Sigmoid colon (tissue), 7 donors: ENCODE data around the gene SEC14L5. TPM values are rescaled to one million over a fixed set of nuclear protein-coding genes. Genes with fewer than 3 reads are reported as not detected.
"Not testable (repeated sequence)": the region's sequence is repeated elsewhere in the genome, so short reads cannot be mapped to it uniquely, and the experiment has no call there.

ENCODE experiments used
- DNase-seq: peaks from one replicate; pipeline ENCODE4 v3.0.0-alpha.2; 2019
- H3K27ac ChIP-seq, 4 donors: fragments of 200-600 bp; sonication (generic); one replicate each; pipeline ENCODE4 v1.5.1; 2016 to 2019; ENCODE audit warnings: mild to moderate bottlenecking in 1 of 4
- H3K27me3 ChIP-seq, 3 donors: fragments of 200-600 bp; sonication (generic); one replicate each; pipeline ENCODE4 v1.5.1; 2019; ENCODE audit warnings: mild to moderate bottlenecking in 1 of 3
- H3K36me3 ChIP-seq, 4 donors: fragments of 200-600 bp; sonication (generic); one replicate each; pipeline ENCODE4 v1.5.1; 2016 to 2019
- H3K4me1 ChIP-seq, 4 donors: fragments of 200-600 bp; sonication (generic); one replicate each; pipeline ENCODE4 v1.5.1; 2017 to 2019
- H3K4me3 ChIP-seq, 4 donors: fragments of 200-600 bp; sonication (generic); one replicate each; pipeline ENCODE4 v1.5.1; 2017 to 2019; ENCODE audit warnings: mild to moderate bottlenecking in 2 of 4, moderate library complexity in 1 of 4
- H3K9me3 ChIP-seq, 4 donors: fragments of 200-600 bp in 3 of 4; sonication (generic) in 3 of 4; one replicate each; pipeline versions ENCODE4 v1.5.1 to v1.6.1; 2013 to 2019
- EP300 ChIP-seq, 4 donors: sonication (generic); formaldehyde crosslinking; IDR thresholded peaks; one replicate each; pipeline ENCODE4 v1.6.1; 2017; ENCODE audit warnings: antibody characterized with exemption in 4 of 4
- POLR2A ChIP-seq, 2 donors: fragments of 450-650 bp; IDR thresholded peaks; one replicate each; pipeline ENCODE4 v1.6.1; 2016; ENCODE audit warnings: antibody characterized with exemption in 2 of 2, mild to moderate bottlenecking in 2 of 2, moderate library complexity in 2 of 2
- POLR2AphosphoS5 ChIP-seq, 4 donors: sonication (generic); formaldehyde crosslinking; IDR thresholded peaks; one replicate each; pipeline ENCODE4 v1.6.1; 2017; ENCODE audit warnings: antibody characterized with exemption in 4 of 4
- WGBS, 2 donors: extraction: QIAGEN DNeasy Blood & Tissue Kit; methylation state at CpG; one replicate each; pipeline ENCODE4 v1.1.7; 2013; 5-methylcytosine and 5-hydroxymethylcytosine counted together
- intact Hi-C: fragments of 100-400 bp; cut with DNase I; formaldehyde crosslinking; loops from one replicate; pipeline ENCODE4 v1.15.1; 2023
- polyA plus RNA-seq, 3 donors: library from polyadenylated mRNA; stranded (reverse); fragments of 200-250 nt; gene quantifications; one replicate each; pipeline ENCODE4 v1.2.3, GENCODE V29; 2013
- total RNA-seq, 4 donors: library from RNA; depleted of rRNA; stranded (reverse); fragments of >200 nt; gene quantifications; one replicate each; pipeline ENCODE4 v1.1.0, GENCODE V29; 2016
- TF ChIP-seq, protein P1 (sequence below), 4 experiments: fragments of 450-650 bp in 3 of 4; fragments of 200-600 bp in 1 of 4; IDR thresholded peaks; one replicate each; pipeline ENCODE4 v1.5.1; 2016 to 2019; ENCODE audit warnings: antibody characterized with exemption in 4 of 4, mild to moderate bottlenecking in 3 of 4, moderate library complexity in 2 of 4
- donor health status: healthy with polysubstance abuse.
- donor health status: Bipolar disorder and iron deficiency.
- donor health status: healthy.

SEC14L5 gene
- total and polyA plus RNA-seq, 7 donors, result under 0.01 to 2.5 (median 0.46) TPM

DNA sequence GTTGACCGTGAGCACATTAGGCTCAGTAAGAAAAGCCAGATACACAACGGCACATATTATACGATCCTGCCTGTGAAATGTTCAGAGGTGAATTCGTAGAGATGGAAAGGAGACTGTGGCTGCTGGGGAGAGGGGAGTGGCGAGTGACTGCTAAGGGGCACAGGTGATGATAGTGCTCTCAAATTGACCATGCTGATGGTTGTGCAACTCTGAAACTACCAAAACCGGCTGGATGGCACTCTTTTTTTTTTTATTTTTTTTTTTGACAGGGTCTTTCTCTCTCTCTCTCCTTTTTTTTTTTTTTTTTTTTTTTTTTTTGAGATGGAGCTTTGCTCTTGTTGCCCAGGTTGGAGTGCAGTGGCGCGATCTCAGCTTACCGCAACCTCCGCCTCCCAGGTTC is 8.1 kb upstream of the SEC14L5 start:
- WGBS, 2 donors, result 64 to 79% methylated on average over 10 of the region's 10 CpGs

DNA sequence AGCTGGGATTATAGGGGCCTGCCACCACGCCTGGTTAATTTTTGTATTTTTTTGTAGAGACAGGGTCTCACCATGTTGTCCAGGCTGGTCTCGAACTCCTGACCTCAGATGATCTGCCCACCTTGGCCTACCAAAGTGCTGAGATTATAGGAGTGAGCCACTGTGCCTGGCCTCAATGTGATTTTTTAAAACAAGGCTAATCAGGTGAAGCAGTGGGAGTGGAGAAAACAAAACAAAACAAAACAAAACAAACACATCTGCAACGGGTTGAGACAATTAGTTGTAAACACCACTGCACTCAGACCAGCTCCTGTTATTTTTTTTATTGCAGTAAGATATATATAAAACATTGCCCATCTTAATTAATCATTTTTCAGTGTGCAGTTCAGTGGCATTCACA is 6.5 kb upstream of the SEC14L5 start:
- H3K4me3 ChIP-seq, DNase-seq, H3K9me3 ChIP-seq, H3K36me3 ChIP-seq, H3K27ac ChIP-seq, H3K4me1 ChIP-seq, H3K27me3 ChIP-seq: not testable (repeated sequence)
- 65 to 70% methylated on average over 3 of the region's 3 CpGs for WGBS, 2 donors
- intact Hi-C loops, result loop anchor here (10.0 kb wide), 2 partner anchors 143 to 217 kb away; partner anchors contain the start of genes ANKS3, DNAAF8 and EEF2KMT

More for the DNA sequence above, 8.1 kb upstream of the SEC14L5 start:
- intact Hi-C loops, result loop anchor here (10.0 kb wide), 2 partner anchors 145 to 215 kb away; partner anchors contain the start of genes ANKS3, DNAAF8 and EEF2KMT
- Histone ChIP-seq H3K36me3 (no peaks in the 10 kb centered on the region), H3K27ac (no peak overlapping the region), H3K4me1 (peaks cover 0 to 11% (median 8%) of the 10 kb centered on the region in 4 donors), H3K9me3 (no peaks in the 10 kb centered on the region), H3K27me3 (no peaks in the 10 kb centered on the region), H3K4me3 (no peak overlapping the region)
- TF ChIP-seq POLR2A (IDR thresholded peaks at IDR 0.05), result no peak
- TF ChIP-seq, protein P1, sequence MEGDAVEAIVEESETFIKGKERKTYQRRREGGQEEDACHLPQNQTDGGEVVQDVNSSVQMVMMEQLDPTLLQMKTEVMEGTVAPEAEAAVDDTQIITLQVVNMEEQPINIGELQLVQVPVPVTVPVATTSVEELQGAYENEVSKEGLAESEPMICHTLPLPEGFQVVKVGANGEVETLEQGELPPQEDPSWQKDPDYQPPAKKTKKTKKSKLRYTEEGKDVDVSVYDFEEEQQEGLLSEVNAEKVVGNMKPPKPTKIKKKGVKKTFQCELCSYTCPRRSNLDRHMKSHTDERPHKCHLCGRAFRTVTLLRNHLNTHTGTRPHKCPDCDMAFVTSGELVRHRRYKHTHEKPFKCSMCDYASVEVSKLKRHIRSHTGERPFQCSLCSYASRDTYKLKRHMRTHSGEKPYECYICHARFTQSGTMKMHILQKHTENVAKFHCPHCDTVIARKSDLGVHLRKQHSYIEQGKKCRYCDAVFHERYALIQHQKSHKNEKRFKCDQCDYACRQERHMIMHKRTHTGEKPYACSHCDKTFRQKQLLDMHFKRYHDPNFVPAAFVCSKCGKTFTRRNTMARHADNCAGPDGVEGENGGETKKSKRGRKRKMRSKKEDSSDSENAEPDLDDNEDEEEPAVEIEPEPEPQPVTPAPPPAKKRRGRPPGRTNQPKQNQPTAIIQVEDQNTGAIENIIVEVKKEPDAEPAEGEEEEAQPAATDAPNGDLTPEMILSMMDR (IDR thresholded peaks at IDR 0.05), result no peak
- no peak for TF ChIP-seq EP300 (IDR thresholded peaks at IDR 0.05)
- no peak for TF ChIP-seq POLR2AphosphoS5 (IDR thresholded peaks at IDR 0.05)
- no peak for DNase-seq

DNA sequence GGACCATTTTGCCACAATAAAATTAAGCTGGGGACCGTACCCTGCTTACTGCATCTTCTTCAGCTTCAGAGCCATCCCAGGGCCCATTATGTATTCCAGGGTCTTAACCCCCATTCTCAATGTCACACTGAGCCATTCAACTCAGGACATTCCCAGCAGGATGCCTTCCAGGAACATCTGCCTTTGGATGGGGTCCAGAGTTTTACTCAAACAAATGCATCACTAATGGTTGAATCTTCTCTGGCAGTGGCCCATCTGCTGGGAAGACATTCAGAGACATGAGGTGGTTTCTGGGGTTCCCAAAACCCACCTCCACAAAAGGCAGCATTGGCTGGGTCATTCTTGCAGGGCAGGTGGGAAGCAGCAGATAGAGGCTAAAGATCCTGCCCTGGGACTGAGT is 3.4 kb upstream of the SEC14L5 start:
- no peak overlapping the region for H3K4me3 ChIP-seq
- intact Hi-C loops, result loop anchor here (10.0 kb wide), 2 partner anchors 140 to 220 kb away; partner anchors contain the start of genes ANKS3, DNAAF8 and EEF2KMT
- no peak overlapping the region for H3K27ac ChIP-seq
- H3K4me1 ChIP-seq, result peaks cover 0 to 27% (median 18%) of the 10 kb centered on the region in 4 donors
- H3K36me3 ChIP-seq, result no peaks in the 10 kb centered on the region
- no peak for DNase-seq
- WGBS, 2 donors, result 90 to 97% methylated on average over 1 of the region's 1 CpG
- H3K27me3 ChIP-seq, result no peaks in the 10 kb centered on the region
- no peak for TF ChIP-seq EP300 (IDR thresholded peaks at IDR 0.05)
- no peak for TF ChIP-seq POLR2AphosphoS5 (IDR thresholded peaks at IDR 0.05)
- TF ChIP-seq, protein P1 (IDR thresholded peaks at IDR 0.05), result no peak
- TF ChIP-seq POLR2A (IDR thresholded peaks at IDR 0.05), result no peak
- H3K9me3 ChIP-seq, result no peaks in the 10 kb centered on the region

DNA sequence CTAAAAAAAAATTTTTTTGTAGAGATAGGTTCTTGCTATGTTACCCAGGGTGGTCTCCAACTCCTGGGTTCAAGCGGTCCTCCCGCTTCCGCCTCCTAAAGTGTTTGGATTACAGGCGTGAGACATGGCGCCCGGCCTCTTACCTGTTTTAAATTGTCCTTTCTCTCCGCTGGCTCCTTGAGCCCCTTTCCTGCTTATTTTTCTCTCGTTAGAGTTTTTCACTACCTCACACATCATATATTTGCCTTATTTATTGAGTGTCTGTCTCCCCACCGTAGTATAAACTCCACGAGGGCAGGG is 760 bp upstream of the SEC14L5 start:
- intact Hi-C loops, result loop anchor here (2.0 to 10.0 kb wide), 4 partner anchors 137 to 223 kb away; partner anchors contain the start of genes ANKS3, DNAAF8, EEF2KMT and ROGDI
- no peak for TF ChIP-seq POLR2A (IDR thresholded peaks at IDR 0.05)
- no peak for TF ChIP-seq EP300 (IDR thresholded peaks at IDR 0.05)
- no peak for TF ChIP-seq POLR2AphosphoS5 (IDR thresholded peaks at IDR 0.05)
- TF ChIP-seq, protein P1 (IDR thresholded peaks at IDR 0.05), result no peak

DNA sequence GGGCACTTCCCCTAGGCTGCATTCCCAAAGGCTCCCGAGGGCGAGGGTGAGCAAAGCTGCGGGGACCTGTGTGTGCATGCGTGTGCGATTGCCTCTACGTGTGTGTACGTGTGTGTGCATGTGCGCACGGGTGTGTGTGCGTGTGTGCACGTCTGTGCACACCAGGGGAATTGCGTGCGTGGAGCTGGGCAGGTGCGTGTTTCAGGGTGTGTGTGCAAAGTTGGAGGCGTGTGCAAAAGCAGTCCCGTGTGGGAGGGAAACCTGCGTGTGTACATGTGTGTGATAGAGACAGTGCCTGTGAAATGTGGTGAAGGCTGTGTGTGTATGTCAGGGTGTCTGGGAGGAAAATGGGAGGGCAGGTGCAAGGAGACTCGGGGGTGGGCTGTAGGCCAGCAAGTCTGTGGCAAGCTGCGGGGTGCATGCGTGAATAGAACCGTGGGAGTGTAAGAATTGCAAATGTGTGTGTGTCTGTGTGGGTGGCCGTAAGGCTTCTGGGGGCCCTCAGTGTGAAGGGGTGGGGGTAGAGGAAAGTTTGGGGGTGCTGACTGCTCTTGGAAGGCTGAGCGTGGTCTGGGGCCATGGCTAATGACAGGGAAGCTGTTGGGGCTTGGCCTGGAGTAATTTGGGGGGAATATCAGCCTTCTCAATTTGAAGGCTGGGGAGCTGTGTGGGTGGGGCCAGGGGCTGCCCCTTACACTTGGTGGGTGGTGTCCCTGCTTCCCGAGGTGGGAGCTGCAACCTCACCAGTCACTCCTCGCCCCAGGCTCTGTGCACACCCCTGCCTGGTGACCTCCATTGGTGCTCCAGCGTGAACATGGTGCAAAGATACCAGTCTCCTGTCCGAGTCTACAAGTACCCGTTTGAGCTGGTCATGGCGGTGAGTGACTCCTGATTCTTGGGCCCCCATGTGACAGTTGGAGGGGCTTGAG is 644 bp downstream of the SEC14L5 start:
- Histone ChIP-seq H3K4me3 (peak overlapping the region; percentile 13 to 58 (median 50)), H3K27me3 (no peaks in the 10 kb centered on the region), H3K9me3 (no peaks in the 10 kb centered on the region), H3K4me1 (peaks cover 0 to 27% (median 18%) of the 10 kb centered on the region in 4 donors), H3K36me3 (no peaks in the 10 kb centered on the region), H3K27ac (no peak overlapping the region)
- no peak for DNase-seq
- no peak for TF ChIP-seq POLR2AphosphoS5 (IDR thresholded peaks at IDR 0.05)
- no peak for TF ChIP-seq EP300 (IDR thresholded peaks at IDR 0.05)
- TF ChIP-seq POLR2A (IDR thresholded peaks at IDR 0.05), result no peak
- TF ChIP-seq, protein P1 (IDR thresholded peaks at IDR 0.05), result no peak
- intact Hi-C loops, result loop anchor here (1.0 to 10.0 kb wide), 3 partner anchors 111 to 224 kb away; partner anchors contain the start of genes ANKS3, DNAAF8, EEF2KMT and GLYR1
- WGBS, 2 donors, result 35 to 45% methylated on average over 29 of the region's 29 CpGs

More for the DNA sequence above, 760 bp upstream of the SEC14L5 start:
- Histone ChIP-seq H3K36me3 (no peaks in the 10 kb centered on the region), H3K9me3 (no peaks in the 10 kb centered on the region), H3K27ac (peak overlapping the region; percentile 70 to 77 (median 74)), H3K27me3 (no peaks in the 10 kb centered on the region), H3K4me1 (peaks cover 0 to 27% (median 18%) of the 10 kb centered on the region in 4 donors), H3K4me3 (peak overlapping the region; percentile 28 to 58 (median 50))
- 6 to 19% methylated on average over 10 of the region's 10 CpGs for WGBS, 2 donors
- DNase-seq, result no peak
